Glutamatergic neuron (in vitro differentiated cells): Measurements from ENCODE around the gene SPDL1. TPM values are rescaled to one million over a fixed set of nuclear protein-coding genes. Genes with fewer than 3 reads are reported as not detected.

Experiments used
- DNase-seq: peaks from one replicate; pipeline ENCODE4 v3.0.0; 2022
- H3K27ac Mint-ChIP-seq: one replicate; pipeline ENCODE4 v1.8.0; 2020; ENCODE audit warnings: mild to moderate bottlenecking, mixed read lengths, inconsistent platforms; ENCODE audit not compliant: unreplicated experiment
- H3K27me3 Mint-ChIP-seq: one replicate; pipeline ENCODE4 v1.8.0; 2020; ENCODE audit warnings: mild to moderate bottlenecking, moderate library complexity, mixed read lengths, inconsistent platforms; ENCODE audit not compliant: unreplicated experiment
- H3K36me3 Mint-ChIP-seq: one replicate; pipeline ENCODE4 v1.8.0; 2020; ENCODE audit warnings: mild to moderate bottlenecking, mixed read lengths, inconsistent platforms; ENCODE audit not compliant: unreplicated experiment
- H3K4me1 Mint-ChIP-seq: one replicate; pipeline ENCODE4 v1.8.0; 2020; ENCODE audit warnings: mild to moderate bottlenecking, low read depth, mixed read lengths, inconsistent platforms; ENCODE audit not compliant: unreplicated experiment
- H3K4me3 Mint-ChIP-seq: one replicate; pipeline ENCODE4 v1.8.0; 2020; ENCODE audit warnings: mild to moderate bottlenecking, mixed read lengths, inconsistent platforms; ENCODE audit not compliant: unreplicated experiment
- H3K9me3 Mint-ChIP-seq: one replicate; pipeline ENCODE4 v1.8.0; 2020; ENCODE audit warnings: mild to moderate bottlenecking, moderate library complexity, mixed read lengths, inconsistent platforms; ENCODE audit not compliant: unreplicated experiment
- total RNA-seq: library from RNA; stranded (reverse); fragmentation: NEBNext Ultra II Directional; extraction: Animal tissue kit (Norgen Biotek cat#: 25700); gene quantifications from one replicate; pipeline ENCODE4 v1.2.1, GENCODE V29; 2021; ENCODE audit not compliant: unreplicated experiment
- TF ChIP-seq, protein P1 (sequence below): fragments of 200-600 bp; sonication (generic); IDR thresholded peaks from one replicate; pipeline ENCODE4 v1.5.0; 2021; ENCODE audit not compliant: partially characterized antibody, unreplicated experiment

SPDL1 gene
- total RNA-seq, 1 donor from 2014 or later: 19.0 TPM

DNA sequence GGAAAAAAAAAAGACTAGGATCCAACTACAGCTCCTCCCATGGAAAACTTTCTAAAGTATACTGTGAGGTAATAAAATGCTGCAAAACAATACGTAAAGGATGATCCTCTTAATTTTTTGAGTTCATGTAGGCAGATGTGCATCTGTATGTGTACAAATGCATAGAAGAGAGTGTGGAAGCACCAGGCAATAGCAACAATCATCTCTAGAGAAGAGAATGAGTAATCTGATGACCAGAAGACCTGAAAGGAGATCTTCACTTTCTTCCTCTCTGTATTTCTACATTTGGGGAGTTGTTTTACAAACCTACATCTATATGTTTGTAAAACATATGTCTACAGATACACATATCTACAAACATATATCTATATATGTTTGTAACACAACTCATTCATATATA lies 29.3 kb upstream of the SPDL1 start:
- TF ChIP-seq, protein P1, sequence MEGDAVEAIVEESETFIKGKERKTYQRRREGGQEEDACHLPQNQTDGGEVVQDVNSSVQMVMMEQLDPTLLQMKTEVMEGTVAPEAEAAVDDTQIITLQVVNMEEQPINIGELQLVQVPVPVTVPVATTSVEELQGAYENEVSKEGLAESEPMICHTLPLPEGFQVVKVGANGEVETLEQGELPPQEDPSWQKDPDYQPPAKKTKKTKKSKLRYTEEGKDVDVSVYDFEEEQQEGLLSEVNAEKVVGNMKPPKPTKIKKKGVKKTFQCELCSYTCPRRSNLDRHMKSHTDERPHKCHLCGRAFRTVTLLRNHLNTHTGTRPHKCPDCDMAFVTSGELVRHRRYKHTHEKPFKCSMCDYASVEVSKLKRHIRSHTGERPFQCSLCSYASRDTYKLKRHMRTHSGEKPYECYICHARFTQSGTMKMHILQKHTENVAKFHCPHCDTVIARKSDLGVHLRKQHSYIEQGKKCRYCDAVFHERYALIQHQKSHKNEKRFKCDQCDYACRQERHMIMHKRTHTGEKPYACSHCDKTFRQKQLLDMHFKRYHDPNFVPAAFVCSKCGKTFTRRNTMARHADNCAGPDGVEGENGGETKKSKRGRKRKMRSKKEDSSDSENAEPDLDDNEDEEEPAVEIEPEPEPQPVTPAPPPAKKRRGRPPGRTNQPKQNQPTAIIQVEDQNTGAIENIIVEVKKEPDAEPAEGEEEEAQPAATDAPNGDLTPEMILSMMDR: no peak

DNA sequence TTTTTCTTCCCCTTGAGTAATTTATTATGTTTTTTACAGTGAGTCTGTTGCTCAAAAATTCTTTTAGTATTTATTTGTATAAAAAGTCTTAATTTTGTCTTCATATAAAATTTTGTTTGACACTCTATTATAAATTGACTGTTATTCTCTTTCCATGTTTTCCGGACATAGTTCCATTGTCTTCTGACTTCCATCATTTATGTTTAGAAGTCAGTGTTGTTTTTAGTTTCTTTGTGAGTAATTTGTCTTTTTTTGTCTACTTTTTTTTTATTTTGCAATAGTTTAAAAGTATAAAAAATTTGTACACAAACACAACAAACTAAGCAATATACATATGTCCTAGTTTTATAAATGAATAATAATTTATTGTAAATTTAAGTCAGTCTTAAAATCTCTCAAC lies 25.7 kb upstream of the SPDL1 start:
- peaks cover 11% of the 10 kb centered on the region for H3K36me3 Mint-ChIP-seq
- TF ChIP-seq, protein P1: no peak
- H3K4me3 Mint-ChIP-seq: no peak overlapping the region
- peaks cover 2% of the 10 kb centered on the region for H3K27me3 Mint-ChIP-seq
- no peaks in the 10 kb centered on the region for H3K4me1 Mint-ChIP-seq
- peaks cover 2% of the 10 kb centered on the region for H3K9me3 Mint-ChIP-seq
- DNase-seq: no peak
- no peak overlapping the region for H3K27ac Mint-ChIP-seq

More for the DNA sequence above, 29.3 kb upstream of the SPDL1 start:
- Mint-ChIP-seq H3K27me3 (peaks cover 2% of the 10 kb centered on the region), H3K4me1 (no peaks in the 10 kb centered on the region), H3K9me3 (peaks cover 3% of the 10 kb centered on the region), H3K27ac (no peak overlapping the region), H3K36me3 (peaks cover 11% of the 10 kb centered on the region), H3K4me3 (no peak overlapping the region)
- DNase-seq: no peak

DNA sequence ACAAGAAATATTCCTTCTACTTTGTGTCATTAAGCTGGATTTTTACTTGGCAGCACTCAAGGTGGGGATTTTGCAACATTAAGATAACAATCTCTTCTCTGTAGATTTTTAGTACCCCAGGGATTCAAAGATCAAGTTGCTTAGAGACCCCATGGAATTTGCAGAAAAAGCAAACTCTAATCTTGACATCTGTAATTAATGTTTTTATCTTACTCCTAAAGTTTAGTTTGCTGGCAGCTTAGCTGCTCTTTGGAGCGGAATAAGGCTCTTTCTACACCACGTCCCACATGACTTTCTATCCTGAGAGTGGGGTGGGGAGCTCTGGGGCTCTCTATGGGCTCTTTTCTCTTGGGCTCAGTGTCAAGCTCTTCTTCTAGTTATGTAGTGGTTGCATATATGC lies 21.7 kb upstream of the SPDL1 start:
- no peak overlapping the region for H3K27ac Mint-ChIP-seq
- no peak overlapping the region for H3K4me3 Mint-ChIP-seq
- TF ChIP-seq, protein P1: no peak
- peaks cover 7% of the 10 kb centered on the region for H3K36me3 Mint-ChIP-seq
- no peak for DNase-seq
- H3K9me3 Mint-ChIP-seq: peaks cover 2% of the 10 kb centered on the region
- no peaks in the 10 kb centered on the region for H3K27me3 Mint-ChIP-seq
- H3K4me1 Mint-ChIP-seq: no peaks in the 10 kb centered on the region

DNA sequence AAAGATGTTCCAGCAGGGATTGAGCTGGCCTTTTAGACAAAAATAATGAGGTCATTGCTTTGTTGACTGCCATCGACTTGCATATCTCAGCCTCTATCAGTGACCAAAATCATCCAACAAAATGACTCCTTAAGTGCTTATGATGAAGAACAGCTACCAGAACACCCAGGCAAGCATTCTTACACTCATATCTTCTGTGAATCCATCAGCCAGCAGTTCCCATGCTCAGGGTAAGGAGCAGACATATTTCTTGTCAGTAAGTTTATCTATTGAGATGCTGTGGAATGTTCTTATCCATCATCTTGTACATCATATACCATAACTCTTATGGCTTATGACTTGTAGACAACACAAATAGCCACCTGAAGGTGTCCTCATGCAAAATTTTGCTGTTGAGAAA lies 20.2 kb upstream of the SPDL1 start:
- Mint-ChIP-seq H3K36me3 (peaks cover 6% of the 10 kb centered on the region), H3K9me3 (peaks cover 1% of the 10 kb centered on the region), H3K27me3 (no peaks in the 10 kb centered on the region), H3K4me1 (no peaks in the 10 kb centered on the region), H3K27ac (no peak overlapping the region), H3K4me3 (no peak overlapping the region)
- TF ChIP-seq, protein P1: no peak
- no peak for DNase-seq

DNA sequence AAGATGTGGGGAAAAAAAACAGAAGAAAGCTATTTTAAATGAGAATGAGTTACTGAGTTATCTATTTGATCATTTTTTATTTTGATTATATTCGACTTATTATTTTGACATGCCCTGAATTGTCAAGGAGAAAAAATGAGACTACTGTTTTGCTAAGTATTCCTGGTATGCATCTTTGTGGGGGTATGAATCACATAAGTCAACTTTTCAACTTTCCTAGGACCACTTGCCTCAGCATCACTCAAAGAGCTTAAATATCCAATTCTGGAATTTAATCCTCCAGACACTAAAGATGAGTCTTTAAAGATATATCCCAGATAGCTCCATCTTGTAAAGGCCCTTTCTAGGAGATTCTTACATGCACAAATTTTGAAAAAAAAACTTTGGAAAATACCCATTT lies 17.4 kb upstream of the SPDL1 start:
- H3K4me1 Mint-ChIP-seq: no peaks in the 10 kb centered on the region
- TF ChIP-seq, protein P1: no peak
- DNase-seq: no peak
- no peak overlapping the region for H3K4me3 Mint-ChIP-seq
- no peak overlapping the region for H3K27ac Mint-ChIP-seq
- no peaks in the 10 kb centered on the region for H3K36me3 Mint-ChIP-seq
- no peaks in the 10 kb centered on the region for H3K27me3 Mint-ChIP-seq
- H3K9me3 Mint-ChIP-seq: peaks cover 1% of the 10 kb centered on the region
